Spleen (tissue), 11 donors: Measurements from ENCODE around the gene LSAMP. TPM values are rescaled to one million over a fixed set of nuclear protein-coding genes. Genes with fewer than 3 reads are reported as not detected.

ENCODE experiments used
- DNase-seq: peaks from one replicate; pipeline ENCODE4 v3.0.0-alpha.2; 2020
- H3K27ac ChIP-seq, 8 donors: fragments of 200-600 bp; sonication (generic) in 7 of 8; 1 replicate in 4 of 8; 2 replicates in 4 of 8; pipeline versions ENCODE4 v1.5.0 to v1.8.0; 2016 to 2021; ENCODE audit warnings: inconsistent platforms in 4 of 8, mild to moderate bottlenecking in 4 of 8, moderate library complexity in 1 of 8
- H3K27me3 ChIP-seq, 7 donors: fragments of 200-600 bp; sonication (generic) in 6 of 7; replicated peaks in 1 of 7; 1 replicate in 4 of 7; 2 replicates in 3 of 7; pipeline versions ENCODE4 v1.5.0 to v1.8.0; 2016 to 2021; ENCODE audit warnings: inconsistent platforms in 3 of 7, mild to moderate bottlenecking in 1 of 7
- H3K36me3 ChIP-seq, 6 donors: fragments of 200-600 bp; sonication (generic) in 5 of 6; 1 replicate in 4 of 6; 2 replicates in 2 of 6; pipeline versions ENCODE4 v1.5.0 to v1.8.0; 2016 to 2021; ENCODE audit warnings: inconsistent platforms in 2 of 6
- H3K4me1 ChIP-seq, 6 donors: fragments of 200-600 bp; sonication (generic) in 5 of 6; 1 replicate in 3 of 6; 2 replicates in 3 of 6; pipeline versions ENCODE4 v1.5.0 to v1.8.0; 2016 to 2021; ENCODE audit warnings: inconsistent platforms in 3 of 6
- H3K4me3 ChIP-seq, 8 donors: fragments of 200-600 bp; sonication (generic) in 7 of 8; 1 replicate in 4 of 8; 2 replicates in 4 of 8; pipeline versions ENCODE4 v1.5.0 to v1.8.0; 2016 to 2021; ENCODE audit warnings: inconsistent platforms in 4 of 8, mild to moderate bottlenecking in 4 of 8, moderate library complexity in 2 of 8
- H3K9me3 ChIP-seq, 8 donors: fragments of 200-600 bp; sonication (generic) in 7 of 8; 1 replicate in 4 of 8; 2 replicates in 4 of 8; pipeline versions ENCODE4 v1.5.0 to v1.8.0; 2016 to 2021; ENCODE audit warnings: inconsistent platforms in 4 of 8
- CTCF ChIP-seq, 11 experiments: fragments of 200-600 bp in 7 of 11; fragments of 450-650 bp in 4 of 11; sonication (generic) in 4 of 11; IDR thresholded peaks in 8 of 11; conservative IDR thresholded peaks in 3 of 11; 1 replicate in 7 of 11; 2 replicates in 4 of 11; pipeline versions ENCODE4 v1.4.0 to v1.8.0; 2016 to 2021; ENCODE audit warnings: antibody characterized with exemption in 11 of 11, inconsistent platforms in 4 of 11, mild to moderate bottlenecking in 1 of 11
- POLR2A ChIP-seq, 3 donors: fragments of 450-650 bp; IDR thresholded peaks; one replicate each; pipeline ENCODE4 v1.5.1; 2017; ENCODE audit warnings: antibody characterized with exemption in 3 of 3, mild to moderate bottlenecking in 1 of 3
- POLR2AphosphoS5 ChIP-seq, 3 donors: sonication (generic); formaldehyde crosslinking; IDR thresholded peaks; one replicate each; pipeline ENCODE4 v1.5.1; 2017; ENCODE audit warnings: antibody characterized with exemption in 3 of 3
- WGBS, 5 donors: extraction: QIAGEN DNeasy Blood & Tissue Kit in 3 of 5; methylation state at CpG; one replicate each; pipeline versions ENCODE4 v1.1.5 to v1.1.7; 2013 to 2018; 5-methylcytosine and 5-hydroxymethylcytosine counted together
- intact Hi-C: fragments of 100-400 bp; cut with DNase I; formaldehyde crosslinking; loops from one replicate; pipeline ENCODE4 v1.15.0; 2023; ENCODE audit warnings: low total_unique reads
- polyA plus RNA-seq, 3 donors: library from polyadenylated mRNA; stranded (reverse); fragments of 200-250 nt; gene quantifications; one replicate each; pipeline ENCODE4 v1.2.1, GENCODE V29; 2013
- total RNA-seq, 7 donors: library from RNA; depleted of rRNA in 3 of 7; stranded (reverse); fragments of >200 nt in 3 of 7; fragmentation: NEBNext Ultra II Directional in 4 of 7; extraction: Animal tissue kit (Norgen Biotek cat#: 25700) in 4 of 7; gene quantifications; one replicate each; pipeline versions ENCODE4 v1.1.0 to v1.2.1, GENCODE V29; 2016 to 2021
- donor health status: healthy with polysubstance abuse.
- donor health status: DM: no; HTN: no; CAD: no; lungs with moderate emphysema.
- donor health status: DM: no; HTN: no; CAD: no.
- donor health status: Bipolar disorder and iron deficiency.
- donor health status: healthy.
- donor health status: DM: no; HTN: no; CAD: no.
- donor health status: DM: yes; HTN: yes; CAD: no.

Gene LSAMP
- total and polyA plus RNA-seq, 10 donors: 0.45 to 6.8 (median 1.3) TPM

GRCh38 chr3:116112696-116113095, 332.6 kb downstream of the LSAMP start:
- no peak overlapping the region for H3K4me3 ChIP-seq
- intact Hi-C loops: no loop called here
- H3K27me3 ChIP-seq: no peaks in the 10 kb centered on the region
- H3K9me3 ChIP-seq: no peaks in the 10 kb centered on the region
- 59 to 78% (median 62%) methylated on average over 2 of the region's 2 CpGs for WGBS, 5 donors
- H3K36me3 ChIP-seq: no peaks in the 10 kb centered on the region
- TF ChIP-seq CTCF (IDR thresholded peaks at IDR 0.05 in 8 of 11, conservative IDR thresholded peaks at IDR 0.05 in 3 of 11) (no peak), POLR2AphosphoS5 (IDR thresholded peaks at IDR 0.05) (no peak), POLR2A (IDR thresholded peaks at IDR 0.05) (no peak)
- H3K27ac ChIP-seq: no peak overlapping the region
- no peak for DNase-seq
- no peaks in the 10 kb centered on the region for H3K4me1 ChIP-seq

- Histone ChIP-seq H3K4me3 (no peak overlapping the region), H3K9me3 (no peaks in the 10 kb centered on the region), H3K27ac (no peak overlapping the region), H3K4me1 (no peaks in the 10 kb centered on the region), H3K27me3 (no peaks in the 10 kb centered on the region), H3K36me3 (no peaks in the 10 kb centered on the region)
- DNase-seq: no peak
- TF ChIP-seq POLR2A (IDR thresholded peaks at IDR 0.05): no peak
- TF ChIP-seq POLR2AphosphoS5 (IDR thresholded peaks at IDR 0.05): no peak
- no peak for TF ChIP-seq CTCF (IDR thresholded peaks at IDR 0.05 in 8 of 11, conservative IDR thresholded peaks at IDR 0.05 in 3 of 11)
- intact Hi-C loops: no loop called here
Observed at GRCh38 chr3:116111765-116112164, 333.5 kb downstream of the LSAMP start.

- no peaks in the 10 kb centered on the region for H3K4me1 ChIP-seq
- H3K9me3 ChIP-seq: no peaks in the 10 kb centered on the region
- TF ChIP-seq POLR2AphosphoS5 (IDR thresholded peaks at IDR 0.05) (no peak), CTCF (IDR thresholded peaks at IDR 0.05 in 8 of 11, conservative IDR thresholded peaks at IDR 0.05 in 3 of 11) (no peak), POLR2A (IDR thresholded peaks at IDR 0.05) (no peak)
- no peak overlapping the region for H3K4me3 ChIP-seq
- H3K36me3 ChIP-seq: no peaks in the 10 kb centered on the region
- H3K27me3 ChIP-seq: no peaks in the 10 kb centered on the region
- no peak overlapping the region for H3K27ac ChIP-seq
- 78 to 86% (median 82%) methylated on average over 4 of the region's 4 CpGs for WGBS, 5 donors
- intact Hi-C loops: no loop called here
- no peak for DNase-seq
Observed at GRCh38 chr3:116103868-116104530, 341.3 kb downstream of the LSAMP start.

GRCh38 chr3:116102037-116102436, 343.2 kb downstream of the LSAMP start:
- Histone ChIP-seq H3K27ac (no peak overlapping the region), H3K27me3 (no peaks in the 10 kb centered on the region), H3K4me3 (no peak overlapping the region), H3K9me3 (no peaks in the 10 kb centered on the region), H3K36me3 (no peaks in the 10 kb centered on the region), H3K4me1 (no peaks in the 10 kb centered on the region)
- intact Hi-C loops: no loop called here
- TF ChIP-seq POLR2AphosphoS5 (IDR thresholded peaks at IDR 0.05): no peak
- no peak for TF ChIP-seq CTCF (IDR thresholded peaks at IDR 0.05 in 8 of 11, conservative IDR thresholded peaks at IDR 0.05 in 3 of 11)
- no peak for TF ChIP-seq POLR2A (IDR thresholded peaks at IDR 0.05)
- DNase-seq: no peak
